PC-9 (cell line): ENCODE results near the gene INHBE. TPM values are rescaled to one million over a fixed set of nuclear protein-coding genes. Genes with fewer than 3 reads are reported as not detected.

ENCODE experiments used
- BruUV-seq: library from RNA; stranded (reverse); fragments of 400-500 nt; replicated peaks from 2 replicates; lab custom pipeline; 2021; lab: Mats Ljungman, UMichigan
- CTCF ChIA-PET: fragments of 300-600 bp; sonication (Branson Sonifier 250); formaldehyde crosslinking; loops from one replicate; lab custom pipeline; 2022; ENCODE audit warnings: antibody characterized with exemption; lab: Charles Lee
- POLR2A ChIA-PET: fragments of 300-600 bp; sonication (Branson Sonifier 250); formaldehyde crosslinking; loops from one replicate; lab custom pipeline; 2022; ENCODE audit warnings: antibody characterized with exemption; ENCODE audit not compliant: unreplicated experiment; lab: Charles Lee
- DNase-seq, 2 experiments: peaks; one replicate each; pipeline versions ENCODE4 v3.0.0 to v3.0.0-alpha.2; 2015 to 2022; ENCODE audit warnings: mixed read lengths in 1 of 2
- H2AFZ ChIP-seq: fragments of 200-600 bp; sonication (generic); 2 replicates; pipeline ENCODE4 v1.8.1; 2017; ENCODE audit warnings: antibody characterized with exemption
- H3F3A ChIP-seq: fragments of 200-600 bp; sonication (generic); 2 replicates; pipeline ENCODE4 v1.8.1; 2017; ENCODE audit warnings: antibody characterized with exemption, mild to moderate bottlenecking, low read depth; ENCODE audit not compliant: insufficient read depth
- H3K27ac ChIP-seq: fragments of 200-600 bp; sonication (generic); 2 replicates; pipeline ENCODE4 v1.6.1; 2016; ENCODE audit warnings: mixed run types
- H3K27me3 ChIP-seq: fragments of 200-600 bp; sonication (generic); 2 replicates; pipeline ENCODE4 v1.6.1; 2016; ENCODE audit warnings: low read depth, mixed run types; ENCODE audit not compliant: insufficient read depth
- H3K36me3 ChIP-seq: fragments of 200-600 bp; sonication (generic); 2 replicates; pipeline ENCODE4 v1.6.1; 2016; ENCODE audit warnings: low read depth, mixed run types
- H3K4me1 ChIP-seq: fragments of 200-600 bp; sonication (generic); replicated peaks from 2 replicates; pipeline ENCODE4 v1.6.1; 2016; ENCODE audit warnings: mixed run types; ENCODE audit not compliant: insufficient read depth
- H3K4me2 ChIP-seq: fragments of 200-600 bp; sonication (generic); 2 replicates; pipeline ENCODE4 v1.6.1; 2017; ENCODE audit warnings: mixed run types
- H3K4me3 ChIP-seq: fragments of 200-600 bp; sonication (generic); 2 replicates; pipeline ENCODE4 v1.6.1; 2016; ENCODE audit warnings: mixed run types
- H3K79me2 ChIP-seq: fragments of 200-600 bp; sonication (generic); 2 replicates; pipeline ENCODE4 v1.6.1; 2017; ENCODE audit warnings: low read depth, mixed run types
- H3K9me2 ChIP-seq: fragments of 200-600 bp; sonication (generic); 2 replicates; pipeline ENCODE4 v1.8.1; 2017; ENCODE audit warnings: mild to moderate bottlenecking; ENCODE audit not compliant: insufficient read depth
- H3K9me3 ChIP-seq: fragments of 200-600 bp; sonication (generic); 2 replicates; pipeline ENCODE4 v1.8.1; 2016; ENCODE audit warnings: low read depth; ENCODE audit not compliant: insufficient read depth
- H4K20me1 ChIP-seq: fragments of 200-600 bp; sonication (generic); 2 replicates; pipeline ENCODE4 v1.8.1; 2017; ENCODE audit not compliant: insufficient read depth
- CTCF ChIP-seq: fragments of 200-600 bp; sonication (generic); conservative IDR thresholded peaks from 2 replicates; pipeline ENCODE4 v1.6.1; 2017; ENCODE audit warnings: mixed run types, antibody characterized with exemption, mild to moderate bottlenecking, moderate library complexity
- EZH2 ChIP-seq: fragments of 200-600 bp; sonication (generic); IDR thresholded peaks from 2 replicates; pipeline ENCODE4 v1.8.0; 2017; ENCODE audit warnings: antibody characterized with exemption, low read depth
- intact Hi-C: fragments of 100-400 bp; cut with micrococcal nuclease; formaldehyde crosslinking; loops from one replicate; pipeline ENCODE4 v1.10.0; 2022; ENCODE audit not compliant: unreplicated experiment
- total RNA-seq: library from RNA; stranded (reverse); gene quantifications from 2 replicates; pipeline ENCODE4 v1.2.3, GENCODE V29; 2021

The INHBE gene
- total RNA-seq, 1 experiment from 2014 or later: 0.90 TPM

GRCh38 chr12:57431654-57432188, 23.4 kb upstream of the INHBE start:
- peak overlapping the region; percentile 74 for H3K4me3 ChIP-seq

DNA sequence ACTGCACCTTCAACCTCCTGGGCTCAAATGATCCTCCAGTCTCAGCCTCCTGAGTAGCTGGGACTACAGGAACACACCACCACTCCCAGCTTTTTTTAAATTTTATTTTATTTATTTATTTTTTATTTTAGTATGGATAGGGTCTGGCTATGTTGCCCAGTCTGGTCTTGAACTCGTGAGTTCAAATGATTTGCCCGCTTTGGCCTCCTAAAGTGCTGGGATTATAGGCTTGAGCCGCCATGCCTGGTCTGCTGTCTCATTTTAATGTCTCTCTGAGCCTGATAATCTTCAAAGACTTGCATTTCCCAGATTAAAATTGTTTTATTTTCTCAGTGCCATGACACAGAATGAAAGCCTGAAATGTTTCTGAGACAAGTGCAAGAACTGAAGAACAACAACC, 21.7 kb upstream of the INHBE start:
- POLR2A ChIA-PET: interaction anchor here (0.6 kb wide), 1 partner anchor 911 kb away, joined by 3 read pairs; no protein-coding TSS in a partner anchor
- no TSS peak for BruUV-seq
- peaks cover 5% of the 10 kb centered on the region; the same call in 1 of the 2 replicates for H3F3A ChIP-seq
- CTCF ChIA-PET: no interaction called here
- no peak overlapping the region for H3K4me3 ChIP-seq
- DNase-seq: no peak
- no peak overlapping the region for H3K27ac ChIP-seq
- intact Hi-C loops: no loop called here
- no peaks in the 10 kb centered on the region for H3K27me3 ChIP-seq
- H3K79me2 ChIP-seq: peaks cover 18% of the 10 kb centered on the region
- no peaks in the 10 kb centered on the region for H4K20me1 ChIP-seq
- H3K9me2 ChIP-seq: no peaks in the 10 kb centered on the region
- H3K9me3 ChIP-seq: no peaks in the 10 kb centered on the region
- no peak for TF ChIP-seq EZH2
- no peak for TF ChIP-seq CTCF
- peaks cover 18% of the 10 kb centered on the region for H3K4me1 ChIP-seq
- no peak overlapping the region for H3K4me2 ChIP-seq
- no peaks in the 10 kb centered on the region for H3K36me3 ChIP-seq
- no peak overlapping the region for H2AFZ ChIP-seq

More at GRCh38 chr12:57431654-57432188, 23.4 kb upstream of the INHBE start:
- intact Hi-C loops: no loop called here
- Histone ChIP-seq H3K79me2 (peaks cover 18% of the 10 kb centered on the region), H2AFZ (peak overlapping the region; percentile 97), H3K9me2 (no peaks in the 10 kb centered on the region), H3K27me3 (no peaks in the 10 kb centered on the region), H3K4me2 (peak overlapping the region; percentile 93), H4K20me1 (no peaks in the 10 kb centered on the region), H3K9me3 (no peaks in the 10 kb centered on the region), H3K36me3 (no peaks in the 10 kb centered on the region), H3K27ac (peak overlapping the region; percentile 91), H3F3A (peaks cover 7% of the 10 kb centered on the region; the same call in 1 of the 2 replicates), H3K4me1 (peaks cover 18% of the 10 kb centered on the region)
- ChIA-PET POLR2A (no interaction called here), CTCF (interaction anchor here (0.6 to 0.7 kb wide), 2 partner anchors 23 to 85 kb away, joined by 3 to 4 read pairs; partner anchors contain the start of gene INHBE)
- no TSS peak for BruUV-seq
- DNase-seq: peak in 1 of 2 experiments; percentile 50
- no peak for TF ChIP-seq EZH2
- TF ChIP-seq CTCF: no peak

DNA sequence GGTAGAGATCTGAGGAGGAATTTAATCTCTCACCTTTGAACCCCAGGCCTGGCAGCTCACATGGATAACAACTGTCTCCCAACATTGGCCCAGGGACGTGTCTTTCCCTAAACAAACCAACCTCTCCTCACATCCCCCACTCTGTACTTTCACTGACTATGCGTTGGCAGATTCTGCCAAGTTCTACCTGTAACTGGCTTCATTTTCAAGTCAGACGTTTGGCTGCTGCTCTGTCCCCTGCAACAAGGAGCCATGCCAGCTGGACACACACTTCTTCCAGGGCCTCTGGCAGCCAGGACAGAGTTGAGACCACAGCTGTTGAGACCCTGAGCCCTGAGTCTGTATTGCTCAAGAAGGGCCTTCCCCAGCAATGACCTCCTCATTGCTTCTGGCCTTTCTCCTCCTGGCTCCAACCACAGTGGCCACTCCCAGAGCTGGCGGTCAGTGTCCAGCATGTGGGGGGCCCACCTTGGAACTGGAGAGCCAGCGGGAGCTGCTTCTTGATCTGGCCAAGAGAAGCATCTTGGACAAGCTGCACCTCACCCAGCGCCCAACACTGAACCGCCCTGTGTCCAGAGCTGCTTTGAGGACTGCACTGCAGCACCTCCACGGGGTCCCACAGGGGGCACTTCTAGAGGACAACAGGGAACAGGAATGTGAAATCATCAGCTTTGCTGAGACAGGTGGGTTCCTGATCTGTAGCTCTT, 20.4 kb upstream of the INHBE start, which contains the start of gene INHBC:
Gene INHBC (plus strand): TSS at position 268 of the 707 bp plus-strand sequence. CDS start 103 bp downstream, at position 371.
- no TSS peak for BruUV-seq
- Histone ChIP-seq H3K27me3 (no peaks in the 10 kb centered on the region), H3K4me1 (0 out of 2 replicates have a peak, but pooled peaks cover 10% of the 10 kb centered on the region), H2AFZ (no peak within 1 kb of the TSS), H3K79me2 (peaks cover 6% of the 10 kb centered on the region), H3K27ac (no peak within 1 kb of the TSS), H3K4me2 (no peak within 1 kb of the TSS), H3K9me2 (no peaks in the 10 kb centered on the region), H3F3A (peaks cover 5% of the 10 kb centered on the region; the same call in 1 of the 2 replicates), H3K36me3 (no peaks in the 10 kb centered on the region), H4K20me1 (no peaks in the 10 kb centered on the region), H3K4me3 (no peak within 1 kb of the TSS), H3K9me3 (no peaks in the 10 kb centered on the region)
- no peak for TF ChIP-seq EZH2
- no peak for DNase-seq
- ChIA-PET CTCF (no interaction called here), POLR2A (no interaction called here)
- intact Hi-C loops: no loop called here
